ENCODE results near the gene BHMT2. TPM values are rescaled to one million over a fixed set of nuclear protein-coding genes. Genes with fewer than 3 reads are reported as not detected.

Gene BHMT2
- total RNA-seq, 1 experiment from 2014 or later = not detected

- no peaks in the 10 kb centered on the region for H3K27me3 ChIP-seq (ENCODE audit: low read length)
- TF ChIP-seq EZH2 (IDR thresholded peaks at IDR 0.05; ENCODE audit: low read length, unreplicated experiment) = no peak
- TF ChIP-seq EZH2phosphoT487 (IDR thresholded peaks at IDR 0.05; ENCODE audit: borderline replicate concordance, low read length) = no peak
- TF ChIP-seq, protein P1, sequence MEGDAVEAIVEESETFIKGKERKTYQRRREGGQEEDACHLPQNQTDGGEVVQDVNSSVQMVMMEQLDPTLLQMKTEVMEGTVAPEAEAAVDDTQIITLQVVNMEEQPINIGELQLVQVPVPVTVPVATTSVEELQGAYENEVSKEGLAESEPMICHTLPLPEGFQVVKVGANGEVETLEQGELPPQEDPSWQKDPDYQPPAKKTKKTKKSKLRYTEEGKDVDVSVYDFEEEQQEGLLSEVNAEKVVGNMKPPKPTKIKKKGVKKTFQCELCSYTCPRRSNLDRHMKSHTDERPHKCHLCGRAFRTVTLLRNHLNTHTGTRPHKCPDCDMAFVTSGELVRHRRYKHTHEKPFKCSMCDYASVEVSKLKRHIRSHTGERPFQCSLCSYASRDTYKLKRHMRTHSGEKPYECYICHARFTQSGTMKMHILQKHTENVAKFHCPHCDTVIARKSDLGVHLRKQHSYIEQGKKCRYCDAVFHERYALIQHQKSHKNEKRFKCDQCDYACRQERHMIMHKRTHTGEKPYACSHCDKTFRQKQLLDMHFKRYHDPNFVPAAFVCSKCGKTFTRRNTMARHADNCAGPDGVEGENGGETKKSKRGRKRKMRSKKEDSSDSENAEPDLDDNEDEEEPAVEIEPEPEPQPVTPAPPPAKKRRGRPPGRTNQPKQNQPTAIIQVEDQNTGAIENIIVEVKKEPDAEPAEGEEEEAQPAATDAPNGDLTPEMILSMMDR (conservative IDR thresholded peaks at IDR 0.05; ENCODE audit: low read depth, low read length) = peak; percentile 73
- H2AFZ ChIP-seq (ENCODE audit: low read length) = peak overlapping the region; percentile 71
- H3K4me3 ChIP-seq (ENCODE audit: low read length) = peak overlapping the region; percentile 53
- no peaks in the 10 kb centered on the region for H3K79me2 ChIP-seq (ENCODE audit: low read length)
- ChIA-PET POLR2A (ENCODE audit: unreplicated experiment) (interaction anchor here (0.6 kb wide), 1 partner anchor 452 kb away, joined by 3 read pairs; no protein-coding TSS in a partner anchor), CTCF (interaction anchor here (0.6 to 3.6 kb wide), 20 partner anchors 9 to 335 kb away, joined by 3 to 176 read pairs (median 4); no protein-coding TSS in a partner anchor)
- no peaks in the 10 kb centered on the region for H4K20me1 ChIP-seq (ENCODE audit: low read length)
- no peaks in the 10 kb centered on the region for H3K9me2 ChIP-seq (replicated peaks; ENCODE audit: low read length)
- no peaks in the 10 kb centered on the region for H3K36me3 ChIP-seq (ENCODE audit: low read depth, low read length)
- intact Hi-C loops (cut with micrococcal nuclease) = loop anchor here (1.0 to 10.0 kb wide), 9 partner anchors 69 to 403 kb away; no protein-coding TSS in a partner anchor
- peak overlapping the region; percentile 34 for H3K27ac ChIP-seq (ENCODE audit: low read length)
- peak; percentile 80 for DNase-seq
- H3K4me2 ChIP-seq (ENCODE audit: low read length) = peak overlapping the region; percentile 82
- H3K4me1 ChIP-seq (ENCODE audit: insufficient read depth, low read length) = peaks cover 11% of the 10 kb centered on the region
- peak; percentile 77 for ATAC-seq
- no peaks in the 10 kb centered on the region for H3F3A ChIP-seq (ENCODE audit: low read length, unreplicated experiment)
- H3K9me3 ChIP-seq (ENCODE audit: low read length) = no peaks in the 10 kb centered on the region
- no TSS peak for BruUV-seq (replicated peaks)
- H3K9ac ChIP-seq (ENCODE audit: low read length) = no peak overlapping the region
These were observed 64.3 kb downstream of the BHMT2 start for GRCh38 chr5:79133657-79134451.

DNA sequence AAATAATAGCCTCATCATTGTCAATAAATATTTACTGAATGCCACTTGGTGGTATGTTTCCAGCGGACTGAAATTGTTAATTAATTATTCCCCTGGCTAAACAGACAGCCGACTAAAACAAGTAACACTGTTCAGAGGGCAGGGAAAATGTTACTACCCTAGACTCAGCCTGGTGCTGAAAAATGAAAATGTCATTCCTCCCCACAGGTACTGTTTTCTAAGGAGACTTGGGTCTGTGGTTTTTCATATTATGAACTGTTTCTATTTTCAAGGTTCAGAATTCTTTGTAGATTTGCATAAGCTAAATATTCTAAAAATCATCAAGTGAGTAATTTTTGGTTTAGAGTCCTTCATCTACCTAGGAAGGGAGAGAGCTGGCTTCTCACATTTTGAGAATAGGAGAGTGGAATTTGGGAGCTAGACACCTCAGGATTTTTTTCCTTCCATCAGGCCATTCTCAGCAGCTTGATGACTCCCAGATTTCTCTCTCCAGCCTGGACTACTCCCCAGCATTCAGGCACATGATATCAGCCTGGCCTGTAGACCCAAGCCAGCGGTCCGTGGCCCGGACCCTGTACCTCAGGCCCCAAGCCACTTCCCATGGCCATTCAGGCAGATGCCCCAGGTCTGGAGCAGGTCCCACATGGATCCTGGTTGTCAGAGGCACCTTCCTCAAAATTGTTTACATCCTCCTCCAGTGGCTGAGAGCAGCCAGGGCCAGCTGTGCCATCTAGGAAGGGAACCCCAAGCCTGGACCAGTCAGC, 66.4 kb downstream of the BHMT2 start:
- Histone ChIP-seq H3K9ac (ENCODE audit: low read length) (no peak overlapping the region), H4K20me1 (ENCODE audit: low read length) (no peaks in the 10 kb centered on the region), H3K4me1 (ENCODE audit: insufficient read depth, low read length) (peaks cover 11% of the 10 kb centered on the region), H3K27me3 (ENCODE audit: low read length) (no peaks in the 10 kb centered on the region), H3K36me3 (ENCODE audit: low read depth, low read length) (no peaks in the 10 kb centered on the region), H3K9me2 (replicated peaks; ENCODE audit: low read length) (no peaks in the 10 kb centered on the region), H3K27ac (ENCODE audit: low read length) (no peak overlapping the region), H3K4me2 (ENCODE audit: low read length) (no peak overlapping the region), H2AFZ (ENCODE audit: low read length) (no peak overlapping the region), H3K4me3 (ENCODE audit: low read length) (no peak overlapping the region), H3K79me2 (ENCODE audit: low read length) (no peaks in the 10 kb centered on the region), H3F3A (ENCODE audit: low read length, unreplicated experiment) (no peaks in the 10 kb centered on the region), H3K9me3 (ENCODE audit: low read length) (no peaks in the 10 kb centered on the region)
- BruUV-seq (replicated peaks) = no TSS peak
- POLR2A ChIA-PET (ENCODE audit: unreplicated experiment) = no interaction called here
- DNase-seq (no peak), ATAC-seq (no peak)
- CTCF ChIA-PET = no interaction called here
- intact Hi-C loops (cut with micrococcal nuclease) = loop anchor here (5.0 to 10.0 kb wide), 2 partner anchors 46 to 369 kb away; no protein-coding TSS in a partner anchor
- TF ChIP-seq, protein P1 (conservative IDR thresholded peaks at IDR 0.05; ENCODE audit: low read depth, low read length) = no peak
- TF ChIP-seq EZH2phosphoT487 (IDR thresholded peaks at IDR 0.05; ENCODE audit: borderline replicate concordance, low read length) = no peak
- TF ChIP-seq EZH2 (IDR thresholded peaks at IDR 0.05; ENCODE audit: low read length, unreplicated experiment) = no peak

Data from PC-3 (cell line).